HG03469 (cell line): ENCODE measurements around the gene PTK6.
"Not testable (repeated sequence)": the region's sequence is repeated elsewhere in the genome, so short reads cannot be mapped to it uniquely, and the experiment has no call there.

ENCODE experiments used
- ATAC-seq: cut with Tn5 transposase; IDR thresholded peaks from one replicate; pipeline ENCODE4 v1.9.1; 2021; ENCODE audit warnings: mild to moderate bottlenecking, moderate library complexity, moderate number of reproducible peaks; ENCODE audit not compliant: unreplicated experiment

The PTK6 gene

DNA sequence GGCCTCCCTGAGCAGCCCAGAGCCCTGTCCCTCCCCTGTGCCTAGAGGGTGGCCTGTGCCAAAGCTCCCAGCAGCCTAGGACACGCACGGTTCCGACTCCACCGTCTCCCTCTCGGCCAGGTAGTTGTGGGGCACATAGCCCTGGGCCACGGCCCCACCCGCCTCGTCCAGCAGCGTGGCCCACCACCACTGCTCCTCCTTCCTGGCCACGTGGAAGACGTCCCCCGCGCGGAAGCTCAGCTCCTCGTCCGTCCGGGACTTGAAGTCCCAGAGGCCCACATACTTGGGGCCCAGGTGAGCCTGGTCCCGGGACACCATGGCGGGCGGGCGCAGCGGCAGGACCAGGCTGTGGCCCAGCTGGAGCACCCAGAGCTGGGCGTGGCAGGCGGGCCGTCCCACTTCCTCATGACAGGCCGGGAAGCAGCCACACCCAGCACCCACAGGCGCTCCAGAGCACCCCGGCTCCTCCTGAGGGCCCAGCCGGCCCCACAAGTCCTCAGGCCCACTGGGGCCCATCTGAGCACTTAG is at the start of gene PTK6:
PTK6 (minus strand) TSS at position 380 of the 528 bp plus-strand sequence; CDS start at position 318, 62 bp downstream.
- ATAC-seq: peak; percentile 5

GRCh38 chr20:63586797-63587196 is 49.6 kb upstream of the PTK6 start:
- no peak for ATAC-seq

GRCh38 chr20:63585616-63586565 is 48.7 kb upstream of the PTK6 start:
- ATAC-seq: no peak

- no peak for ATAC-seq
Observed at GRCh38 chr20:63582382-63583063, 45.3 kb upstream of the PTK6 start.

GRCh38 chr20:63580796-63581461 is 43.8 kb upstream of the PTK6 start:
- no peak for ATAC-seq

- ATAC-seq: no peak
Observed at GRCh38 chr20:63579017-63579694, 42.0 kb upstream of the PTK6 start.

DNA sequence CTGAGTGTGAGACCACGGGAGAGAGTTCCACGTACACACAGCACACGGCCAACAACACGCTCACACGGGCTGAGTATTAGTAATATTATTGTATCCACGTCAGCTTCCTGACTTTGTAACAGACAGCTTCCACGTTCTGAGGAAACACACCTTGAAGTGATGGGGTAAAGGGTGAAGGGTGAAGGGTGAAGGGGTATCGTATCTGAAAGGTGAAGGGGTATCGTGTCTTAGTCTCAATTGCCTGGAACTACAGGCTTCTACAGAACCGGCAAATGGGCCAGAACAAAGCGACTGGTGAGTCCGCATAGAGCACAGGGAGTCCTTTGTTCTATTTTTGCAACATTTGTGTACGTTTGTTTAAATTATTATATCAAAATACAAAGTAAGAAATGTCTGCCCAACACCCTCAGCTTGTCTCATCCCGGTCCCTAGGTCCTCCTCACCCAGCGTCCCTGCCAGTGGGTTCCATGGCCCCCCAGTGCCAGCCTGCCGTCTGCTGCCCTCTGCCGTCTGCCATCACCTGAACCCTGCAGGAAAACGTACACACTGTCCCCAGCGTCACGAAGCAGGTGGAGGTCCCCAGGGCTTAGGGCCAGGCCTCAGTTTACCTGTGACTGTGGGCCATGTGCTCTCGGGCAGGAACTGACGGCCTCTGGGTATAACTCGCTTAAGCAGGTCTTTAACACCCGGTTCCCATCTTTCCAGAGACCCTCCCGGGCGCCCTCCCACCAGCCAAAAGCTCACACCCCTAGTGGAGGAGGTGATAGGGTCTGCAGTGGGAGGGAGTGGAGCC is 41.2 kb upstream of the PTK6 start:
- ATAC-seq: no peak

DNA sequence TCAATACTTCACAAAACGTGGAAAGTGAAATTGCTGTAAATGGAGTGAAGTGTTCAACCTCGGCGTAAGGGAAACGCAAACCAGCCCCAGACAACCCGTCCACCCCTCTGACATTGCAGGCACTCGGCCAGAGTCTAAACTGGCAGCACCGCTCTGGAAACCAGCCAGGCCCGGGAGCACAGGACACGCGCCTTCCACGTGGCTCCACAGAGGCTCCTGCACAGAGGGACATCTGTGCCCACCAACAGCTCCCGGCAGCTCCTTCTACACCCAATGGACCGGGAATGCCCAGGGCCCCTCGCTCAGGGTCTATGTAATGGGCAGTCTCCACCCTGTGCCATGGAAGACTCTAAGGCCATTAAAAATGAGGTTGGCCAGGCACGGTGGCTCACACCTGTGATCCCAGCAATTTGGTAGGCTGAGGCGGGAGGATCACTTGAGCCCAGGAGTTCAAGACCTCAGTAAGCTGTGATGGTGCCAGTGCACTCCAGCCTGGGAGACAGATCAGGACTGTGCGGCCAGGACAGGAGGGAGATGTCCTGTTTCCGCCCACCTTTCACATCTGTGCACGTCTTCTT is 40.2 kb upstream of the PTK6 start:
- no peak for ATAC-seq

- no peak for ATAC-seq
Observed at GRCh38 chr20:63576311-63576710, 39.1 kb upstream of the PTK6 start.

- ATAC-seq: no peak
Observed at GRCh38 chr20:63574829-63575743, 37.9 kb upstream of the PTK6 start.

GRCh38 chr20:63574156-63574828 is 37.1 kb upstream of the PTK6 start, which contains the start of gene HELZ2:
HELZ2 (minus strand) TSS chr20:63574239; CDS start chr20:63572385, 1,854 bp downstream.
- ATAC-seq: no peak

- ATAC-seq: no peak
Observed at GRCh38 chr20:63573647-63574131, 36.5 kb upstream of the PTK6 start.

DNA sequence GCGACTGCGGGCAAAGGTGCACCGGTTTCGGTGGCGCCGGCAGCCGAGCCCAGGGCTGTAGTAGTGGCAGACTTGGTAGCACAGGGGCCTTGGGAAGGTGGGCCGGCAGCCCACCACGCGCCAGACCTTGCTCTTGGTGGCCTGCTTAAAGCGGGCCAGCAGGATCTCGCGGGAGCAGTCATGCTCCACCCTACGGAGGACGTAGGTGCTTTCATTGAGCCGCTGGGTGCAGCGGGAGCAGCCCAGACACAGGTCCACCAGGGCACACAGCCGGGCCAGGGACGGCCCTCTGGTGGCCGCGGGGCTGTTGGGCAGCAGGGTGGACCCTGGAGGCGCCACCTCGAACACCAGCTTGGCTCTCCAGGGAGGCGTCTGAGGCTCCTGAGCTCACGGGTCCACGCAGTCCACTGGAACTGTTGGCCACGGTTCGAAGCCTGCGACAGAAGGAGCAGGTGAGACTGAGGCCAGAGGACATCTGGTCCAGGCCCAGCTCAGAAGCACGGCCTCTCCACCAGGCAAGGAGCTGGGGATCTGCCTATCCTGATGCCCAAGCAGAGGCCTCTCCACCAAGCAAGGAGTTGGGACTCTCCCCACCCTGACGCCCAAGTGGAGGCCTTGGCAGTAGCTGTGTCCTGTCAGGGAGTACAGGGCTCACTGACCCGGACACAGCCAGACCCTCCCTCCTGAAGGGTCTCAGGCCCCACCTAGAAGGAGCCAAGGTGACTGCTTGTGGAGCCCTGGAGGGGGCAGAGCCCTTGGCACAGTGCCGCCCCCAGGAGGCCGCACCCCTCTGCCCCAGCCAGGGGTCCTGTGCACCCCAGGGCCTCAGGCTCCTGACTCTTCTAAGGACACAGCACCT is 35.8 kb upstream of the PTK6 start:
- no peak for ATAC-seq

- ATAC-seq: no peak
Observed at GRCh38 chr20:63572071-63572787, 35.1 kb upstream of the PTK6 start.

GRCh38 chr20:63571087-63571478 is 33.9 kb upstream of the PTK6 start:
- not testable (repeated sequence) for ATAC-seq
